Limb (tissue), 2 donors: ENCODE measurements around the gene SEZ6L2.
"Not testable (repeated sequence)": the region's sequence is repeated elsewhere in the genome, so short reads cannot be mapped to it uniquely, and the experiment has no call there.

Experiments
- DNase-seq, 2 donors: peaks; one replicate each; pipeline ENCODE4 v3.0.0-alpha.2; 2016; ENCODE audit errors: extremely low spot score in 2 of 2

SEZ6L2 gene

DNA sequence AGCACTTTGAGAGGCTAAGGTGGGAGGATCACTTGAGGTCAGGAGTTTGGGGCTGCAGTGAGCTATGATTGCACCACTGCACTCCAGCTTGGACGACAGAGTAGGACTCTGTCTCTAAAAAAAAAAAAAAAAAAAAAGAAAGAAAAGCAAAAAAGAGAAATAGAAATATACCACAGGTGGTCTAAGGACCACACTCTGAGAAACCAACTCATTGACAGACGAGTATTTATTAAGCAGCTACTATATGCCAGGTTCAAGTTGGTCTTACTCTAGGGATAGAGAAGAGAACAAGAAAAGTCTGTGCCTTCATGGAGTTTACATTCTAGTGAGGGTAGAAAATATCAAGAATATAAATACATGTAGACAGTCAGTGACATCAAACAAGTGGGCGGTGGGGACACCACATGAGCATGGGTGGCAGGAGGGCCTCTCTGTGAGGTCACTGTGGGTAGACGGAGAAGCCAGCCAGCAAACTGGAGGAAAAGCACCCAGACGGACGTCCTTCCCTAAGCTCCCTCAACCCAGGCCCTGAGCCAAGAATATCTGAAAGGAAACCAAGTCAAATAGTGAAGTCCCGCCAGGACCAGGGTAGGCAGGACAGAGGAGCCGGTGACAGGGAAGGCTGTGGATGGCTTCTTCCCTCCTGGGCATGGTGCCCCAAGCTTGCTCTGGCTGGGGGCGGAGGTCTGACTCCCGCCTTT is 41.1 kb downstream of the SEZ6L2 start:
- DNase-seq, result no peak

DNA sequence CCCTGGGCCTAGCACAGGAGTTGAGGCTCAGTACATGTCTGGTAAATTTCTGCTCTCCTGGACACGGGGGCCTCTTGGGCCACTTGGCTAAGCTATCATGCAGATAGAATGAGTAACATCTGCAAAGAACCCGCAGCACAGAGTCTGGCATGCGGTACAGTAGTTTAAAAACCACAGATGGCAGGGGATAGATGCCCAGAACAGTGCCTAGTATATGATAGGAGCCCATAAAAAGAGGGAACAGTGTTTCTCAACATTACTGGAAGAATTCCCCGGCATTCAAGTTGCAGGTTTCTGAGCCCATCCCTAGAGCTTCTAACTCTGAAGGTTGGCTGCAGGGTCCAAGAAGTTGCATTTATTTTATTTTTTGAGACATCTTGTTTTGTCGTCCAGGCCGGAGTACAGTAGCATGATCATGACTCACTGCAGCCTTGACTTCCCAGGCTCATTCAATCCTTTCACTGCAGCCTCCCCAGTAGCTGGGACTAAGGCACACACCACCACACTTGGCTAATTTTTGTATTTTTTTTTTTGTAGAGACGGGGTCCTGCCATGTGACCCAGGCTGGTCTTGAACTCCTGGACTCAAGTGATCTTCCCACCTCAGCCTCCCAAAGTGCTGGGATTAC is 42.1 kb downstream of the SEZ6L2 start:
- no peak for DNase-seq

DNA sequence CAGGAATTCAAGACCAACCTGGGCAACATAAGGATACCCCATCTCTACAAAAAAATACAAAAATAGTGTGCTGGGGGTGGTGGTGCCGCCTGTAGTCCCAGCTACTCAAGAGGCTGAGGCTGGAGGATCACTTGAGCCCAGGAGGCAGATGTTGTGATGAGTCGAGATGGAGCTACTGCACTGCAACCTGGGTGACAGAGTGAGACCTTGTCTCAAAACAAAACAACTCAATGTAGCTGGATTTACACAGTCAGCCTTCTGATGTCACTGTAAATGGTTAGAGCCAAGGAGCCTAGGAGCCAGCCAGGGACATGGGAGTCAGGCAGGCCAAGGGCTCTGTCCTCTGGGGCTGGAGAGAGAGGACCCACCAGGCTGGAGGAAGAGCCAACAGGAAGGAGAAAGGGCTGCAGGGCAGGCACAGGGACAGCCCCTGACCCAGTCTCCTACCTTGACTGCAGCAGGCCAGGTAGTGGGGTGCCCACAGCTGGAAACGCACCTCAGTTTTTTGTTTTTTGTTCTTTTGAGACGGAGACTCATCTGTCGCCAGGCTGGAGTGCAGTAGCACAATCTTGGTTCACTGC is 44.7 kb downstream of the SEZ6L2 start:
- no peak for DNase-seq

DNA sequence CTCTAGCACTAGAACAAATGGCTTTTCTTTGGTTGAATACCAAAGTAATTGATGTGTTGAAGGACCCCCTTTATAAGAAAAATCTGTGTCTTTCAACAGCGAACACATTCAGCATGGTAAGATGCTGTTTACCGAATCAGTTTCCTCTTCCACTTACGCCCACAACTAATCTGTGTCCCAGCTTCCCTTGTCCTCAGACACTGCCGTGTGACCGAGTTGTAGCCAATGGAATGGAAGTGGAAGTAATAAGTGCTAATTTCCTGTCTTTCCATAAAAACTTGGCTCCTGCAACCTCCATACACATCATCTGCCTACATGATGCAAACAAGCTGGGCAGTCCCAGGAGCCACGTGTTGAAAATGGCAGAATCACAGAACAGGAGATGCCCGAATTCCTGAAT is 46.7 kb downstream of the SEZ6L2 start:
- DNase-seq, result no peak

DNA sequence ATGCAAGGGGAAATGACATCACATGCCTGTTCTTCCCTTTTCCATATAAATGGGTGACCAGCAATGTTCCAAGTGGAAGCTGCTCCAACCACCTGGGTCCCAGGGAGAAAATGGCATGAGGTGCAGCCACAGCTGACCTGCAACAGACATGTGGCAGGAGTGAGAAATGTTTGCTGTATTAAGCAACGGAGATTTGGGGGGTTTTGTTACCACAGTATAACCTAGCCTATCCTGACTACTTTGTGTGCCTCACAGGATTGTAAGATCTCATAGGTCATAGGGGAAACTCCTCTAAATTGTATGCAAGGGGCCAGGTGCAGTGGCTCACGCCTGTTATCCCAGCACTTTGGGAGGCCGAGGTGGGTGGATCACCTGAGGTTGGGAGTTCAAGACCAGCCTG is 48.4 kb downstream of the SEZ6L2 start:
- no peak for DNase-seq

DNA sequence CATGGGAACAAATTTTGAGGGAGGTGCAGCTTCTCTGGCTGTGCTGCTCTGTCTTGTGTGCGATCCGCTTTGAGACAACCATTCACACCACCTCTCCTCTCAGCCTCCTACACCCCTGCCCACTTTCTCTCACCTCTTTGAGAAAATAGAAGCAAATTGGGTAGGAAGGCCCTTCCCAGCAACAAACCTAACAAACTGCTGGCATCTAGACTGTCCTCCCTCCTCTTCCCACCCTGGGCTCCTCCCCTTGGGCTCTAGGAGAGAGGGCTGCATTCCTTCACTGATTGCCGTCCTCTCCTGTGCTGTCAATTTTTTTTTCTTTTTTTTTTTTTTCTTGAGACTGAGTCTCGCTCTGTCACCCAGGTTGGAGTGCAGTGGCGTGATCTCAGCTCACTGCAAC is 49.8 kb downstream of the SEZ6L2 start:
- no peak for DNase-seq

DNA sequence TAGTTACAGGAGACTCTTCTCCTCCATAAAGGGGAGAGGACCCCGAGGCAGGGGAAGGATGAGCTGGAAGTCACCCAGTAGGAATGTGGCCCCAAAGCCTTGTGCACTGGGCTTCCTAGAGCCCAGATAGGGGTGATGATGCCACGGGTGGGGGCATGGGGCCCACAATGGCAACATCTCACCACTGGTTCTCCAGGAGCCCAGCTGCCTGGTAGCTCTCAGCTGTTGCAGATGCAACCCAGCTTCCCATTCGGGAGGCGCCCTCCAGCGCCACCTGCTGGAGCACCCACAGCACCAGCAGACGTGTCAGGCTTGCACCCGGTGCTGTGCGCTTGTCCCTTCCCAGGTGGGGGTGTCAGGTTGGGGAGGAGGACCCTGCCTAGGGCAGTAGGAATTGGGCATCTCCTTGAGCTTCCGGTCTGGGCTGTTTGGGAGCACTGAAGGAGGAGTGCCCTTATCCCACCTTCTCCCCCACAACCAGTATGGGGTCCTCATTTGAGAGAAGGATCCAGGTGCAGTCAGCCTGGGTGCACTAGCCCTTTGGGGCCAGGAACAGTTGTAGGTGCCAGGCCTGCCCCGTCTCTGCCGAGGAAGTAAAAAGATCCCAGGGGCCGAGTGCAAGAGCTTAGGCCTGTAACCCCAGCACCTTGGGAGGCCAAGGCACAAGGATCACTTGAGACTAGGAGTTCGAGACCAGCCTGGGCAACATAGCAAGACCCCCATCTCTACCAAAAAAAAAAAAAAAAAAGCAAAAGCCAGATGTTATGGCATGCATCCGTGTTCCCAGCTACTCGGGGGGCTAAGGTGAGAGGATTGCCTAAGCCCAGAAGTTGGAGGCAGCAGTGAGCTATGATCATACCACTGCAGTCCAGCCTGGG is 50.7 kb downstream of the SEZ6L2 start:
- DNase-seq, result peak in 1 of 2 donors; percentile 69

DNA sequence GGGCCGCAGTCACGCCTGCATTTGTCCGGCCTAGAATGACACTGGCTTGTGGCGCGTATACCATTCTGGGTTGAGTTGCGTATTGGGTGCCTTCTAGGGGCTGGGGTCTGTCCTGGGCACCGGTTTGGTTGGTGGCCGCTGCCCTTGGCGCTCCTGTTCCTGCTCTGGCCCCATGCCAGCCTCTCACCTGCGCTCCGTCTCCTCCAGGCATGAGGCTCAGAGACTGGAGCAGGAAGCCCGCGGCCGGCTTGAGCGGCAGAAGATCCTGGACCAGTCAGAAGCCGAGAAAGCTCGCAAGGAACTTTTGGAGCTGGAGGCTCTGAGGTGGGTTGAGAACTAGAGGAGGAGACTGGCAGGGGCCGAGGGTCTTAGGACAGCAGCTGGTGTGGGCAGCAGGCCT is 53.7 kb downstream of the SEZ6L2 start:
- no peak for DNase-seq

DNA sequence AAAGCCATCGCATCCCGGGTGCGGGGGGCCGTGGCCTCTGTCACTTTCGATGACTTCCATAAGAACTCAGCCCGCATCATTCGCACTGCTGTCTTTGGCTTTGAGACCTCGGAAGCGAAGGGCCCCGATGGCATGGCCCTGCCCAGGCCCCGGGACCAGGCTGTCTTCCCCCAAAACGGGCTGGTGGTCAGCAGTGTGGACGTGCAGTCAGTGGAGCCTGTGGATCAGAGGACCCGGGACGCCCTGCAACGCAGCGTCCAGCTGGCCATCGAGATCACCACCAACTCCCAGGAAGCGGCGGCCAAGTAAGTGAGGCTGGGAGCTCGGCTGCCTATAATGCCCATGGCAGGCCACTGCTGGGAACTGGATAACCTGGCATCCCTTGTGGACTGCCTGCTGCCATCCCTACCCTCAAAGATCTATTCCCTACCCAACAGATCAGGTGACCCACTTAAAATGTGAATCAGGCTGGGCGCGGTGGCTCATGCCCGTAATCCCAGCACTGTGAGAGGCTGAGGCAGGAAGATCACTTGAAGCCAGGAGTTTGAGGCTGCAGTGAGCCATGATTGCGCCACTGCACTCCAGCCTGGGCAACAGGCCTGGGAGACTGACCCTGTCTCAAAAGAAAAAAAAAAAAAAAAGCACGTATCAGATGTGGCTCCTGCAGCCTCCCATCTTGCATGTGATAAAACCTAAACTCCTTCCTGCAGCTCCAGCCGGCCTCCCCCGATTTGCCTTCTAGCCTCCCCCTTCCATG is 54.6 kb downstream of the SEZ6L2 start:
- DNase-seq, result no peak

DNA sequence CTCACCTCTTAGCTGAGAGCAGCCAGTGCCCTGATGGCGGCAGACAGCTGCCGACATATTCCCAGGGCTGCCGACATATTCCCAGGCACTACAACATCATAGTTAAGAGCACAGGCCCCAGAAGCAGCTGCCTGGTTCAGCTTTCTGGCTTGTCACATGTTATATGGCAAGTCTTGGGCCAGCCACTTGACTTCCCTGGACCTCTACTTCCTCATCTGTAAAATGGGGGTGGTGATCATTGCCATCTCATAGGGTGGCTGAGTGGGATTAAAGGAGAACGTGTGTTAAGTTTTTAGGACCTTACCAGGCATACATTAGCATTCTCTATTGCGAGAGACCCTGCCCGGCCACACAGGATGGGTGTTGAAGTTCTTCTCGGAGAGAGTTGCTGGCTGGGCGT is 55.4 kb downstream of the SEZ6L2 start:
- no peak for DNase-seq

DNA sequence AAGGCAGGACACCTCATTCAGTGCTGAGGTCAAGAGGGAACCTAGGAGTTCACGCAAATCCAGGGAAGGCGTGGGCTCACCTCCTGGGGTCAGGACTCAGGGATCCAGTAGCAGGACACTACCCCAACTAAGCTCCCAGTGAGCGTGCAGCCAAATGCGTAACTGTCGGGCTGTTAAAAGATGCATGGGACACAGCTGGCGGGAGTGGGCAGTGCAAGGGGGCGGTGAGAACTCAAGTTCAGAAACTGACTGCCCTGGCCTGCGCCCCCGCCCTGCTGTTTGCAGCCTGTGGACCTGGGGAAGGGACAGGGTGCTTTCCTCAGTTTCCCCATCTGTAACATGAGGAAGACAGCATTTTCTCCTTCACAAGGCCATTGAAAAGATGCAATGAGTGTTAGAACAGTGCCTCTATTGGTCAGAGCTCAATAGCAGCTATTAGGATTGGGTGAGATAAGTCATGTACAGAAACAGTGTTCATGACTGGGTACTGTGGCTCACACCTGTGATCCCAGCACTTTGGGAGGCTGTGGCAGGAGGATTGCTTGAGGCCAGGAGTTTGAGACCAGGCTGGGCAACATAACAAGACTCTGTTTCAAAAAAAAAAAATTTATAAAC is 56.5 kb downstream of the SEZ6L2 start:
- DNase-seq, result no peak

DNA sequence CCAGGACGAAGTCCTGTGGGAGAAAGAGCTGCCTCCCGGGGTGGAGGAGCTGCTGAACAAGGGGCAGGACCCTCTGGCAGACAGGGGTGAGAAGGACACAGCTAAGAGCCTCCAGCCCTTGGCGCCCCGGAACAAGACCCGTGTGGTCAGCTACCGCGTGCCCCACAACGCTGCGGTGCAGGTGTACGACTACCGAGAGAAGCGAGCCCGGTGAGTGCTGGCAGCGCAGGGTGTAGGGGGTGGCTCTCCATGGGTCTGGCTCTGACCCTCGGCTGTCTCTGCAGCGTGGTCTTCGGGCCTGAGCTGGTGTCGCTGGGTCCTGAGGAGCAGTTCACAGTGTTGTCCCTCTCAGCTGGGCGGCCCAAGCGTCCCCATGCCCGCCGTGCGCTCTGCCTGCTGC is 57.7 kb downstream of the SEZ6L2 start:
- no peak for DNase-seq

DNA sequence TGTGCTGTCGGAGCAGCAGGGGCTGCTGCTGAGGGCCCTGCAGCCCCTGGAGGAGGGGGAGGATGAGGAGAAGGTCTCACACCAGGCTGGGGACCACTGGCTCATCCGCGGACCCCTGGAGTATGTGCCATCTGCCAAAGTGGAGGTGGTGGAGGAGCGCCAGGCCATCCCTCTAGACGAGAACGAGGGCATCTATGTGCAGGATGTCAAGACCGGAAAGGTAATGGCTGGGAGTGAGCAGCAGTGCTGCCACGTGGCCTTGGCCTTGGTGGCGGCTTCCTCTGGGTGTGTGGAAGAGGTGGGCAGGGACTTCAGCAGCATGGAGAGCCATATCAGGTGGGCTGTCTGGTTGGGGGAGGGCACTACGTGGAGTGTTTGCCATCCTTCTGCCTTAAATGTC is 59.1 kb downstream of the SEZ6L2 start:
- no peak for DNase-seq

DNA sequence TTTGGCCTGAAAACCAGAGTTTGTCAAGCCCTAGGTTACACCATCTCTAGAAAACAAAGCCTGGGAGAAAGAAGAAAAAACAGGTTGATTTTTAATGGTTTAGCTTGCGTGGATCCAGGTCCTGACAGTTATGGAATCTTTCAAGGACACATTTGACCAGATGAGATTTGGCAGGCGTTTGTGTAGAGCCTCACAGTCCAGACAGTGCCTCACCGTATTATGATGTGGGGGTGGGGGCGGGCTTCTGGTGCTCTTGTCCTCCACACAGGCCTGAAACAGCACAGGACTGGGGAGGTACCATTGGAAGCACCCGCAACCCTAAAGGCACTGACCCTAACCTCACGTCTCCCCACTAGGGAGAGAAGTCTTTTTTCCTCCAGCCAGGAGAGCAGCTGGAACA is 59.5 kb downstream of the SEZ6L2 start:
- no peak for DNase-seq

DNA sequence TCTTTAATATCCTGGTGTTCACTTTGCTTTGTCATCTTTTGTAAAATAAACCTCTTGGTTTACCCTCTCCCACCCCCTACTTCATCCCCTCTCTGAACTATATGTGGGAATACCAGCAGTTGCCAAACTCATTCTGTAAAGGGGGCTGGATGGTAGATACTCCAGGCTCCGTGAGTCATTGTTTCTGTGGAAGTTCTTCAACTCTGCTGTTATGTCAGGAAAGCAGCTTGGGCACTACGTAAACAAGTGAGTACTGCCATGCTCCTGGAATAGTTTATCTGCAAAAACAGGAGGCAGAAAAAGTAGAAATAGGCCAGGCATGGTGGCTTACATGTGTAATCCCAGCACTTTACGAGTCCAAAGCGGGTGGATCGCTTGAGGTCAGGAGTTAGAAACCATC is 61.5 kb downstream of the SEZ6L2 start:
- DNase-seq, result no peak

DNA sequence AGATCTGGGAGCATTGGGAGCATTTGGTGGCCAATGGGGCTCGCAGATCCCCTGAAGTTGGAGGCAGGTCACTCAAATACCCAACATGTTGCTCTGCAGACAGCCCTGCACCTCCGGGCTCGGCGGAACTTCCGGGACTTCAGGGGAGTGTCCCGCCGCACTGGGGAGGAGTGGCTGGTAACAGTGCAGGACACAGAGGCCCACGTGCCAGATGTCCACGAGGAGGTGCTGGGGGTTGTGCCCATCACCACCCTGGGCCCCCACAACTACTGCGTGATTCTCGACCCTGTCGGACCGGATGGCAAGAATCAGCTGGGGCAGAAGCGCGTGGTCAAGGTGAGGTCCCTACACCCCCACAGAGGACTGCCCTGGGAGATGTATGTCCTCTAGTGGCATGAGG is 62.7 kb downstream of the SEZ6L2 start:
- DNase-seq, result no peak

DNA sequence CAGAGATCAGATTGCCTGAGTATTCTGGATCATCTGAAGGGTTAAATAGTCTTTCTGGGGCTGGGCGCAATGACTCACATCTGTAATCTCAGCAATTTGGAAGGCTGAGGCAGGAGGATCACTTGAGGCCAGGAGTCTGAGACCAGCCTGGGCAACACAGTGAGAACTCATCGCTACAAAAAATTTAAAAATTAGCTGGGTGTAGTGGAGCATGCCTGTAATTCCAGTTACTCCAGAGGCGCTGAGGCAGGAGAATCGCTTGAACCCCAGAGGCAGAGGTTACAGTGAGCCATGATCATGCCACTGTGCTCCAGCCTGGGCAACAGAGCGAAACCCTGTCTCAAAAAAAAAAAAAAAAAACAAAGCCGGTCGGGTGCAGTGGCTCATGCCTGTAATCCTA is 63.4 kb downstream of the SEZ6L2 start:
- no peak for DNase-seq

DNA sequence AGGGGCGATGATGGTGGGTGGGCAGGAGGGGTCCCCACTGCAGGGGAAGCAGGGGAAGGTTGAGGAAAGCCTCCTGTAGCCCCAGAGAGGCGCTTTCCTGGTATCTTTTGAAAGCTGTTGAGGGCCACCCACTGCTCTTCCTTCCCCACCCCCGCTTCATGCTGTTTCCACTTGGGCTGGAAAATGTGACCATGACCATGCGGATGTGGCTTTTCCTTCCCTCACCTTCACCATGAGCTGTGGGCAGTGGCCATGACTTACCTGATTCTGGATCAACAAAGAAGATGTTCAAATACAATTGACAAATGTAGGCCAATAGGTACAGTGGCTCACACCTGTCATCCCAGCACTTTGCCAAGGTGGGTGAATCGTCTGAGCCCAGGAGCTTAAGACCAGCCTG is 65.3 kb downstream of the SEZ6L2 start:
- DNase-seq, result no peak

DNA sequence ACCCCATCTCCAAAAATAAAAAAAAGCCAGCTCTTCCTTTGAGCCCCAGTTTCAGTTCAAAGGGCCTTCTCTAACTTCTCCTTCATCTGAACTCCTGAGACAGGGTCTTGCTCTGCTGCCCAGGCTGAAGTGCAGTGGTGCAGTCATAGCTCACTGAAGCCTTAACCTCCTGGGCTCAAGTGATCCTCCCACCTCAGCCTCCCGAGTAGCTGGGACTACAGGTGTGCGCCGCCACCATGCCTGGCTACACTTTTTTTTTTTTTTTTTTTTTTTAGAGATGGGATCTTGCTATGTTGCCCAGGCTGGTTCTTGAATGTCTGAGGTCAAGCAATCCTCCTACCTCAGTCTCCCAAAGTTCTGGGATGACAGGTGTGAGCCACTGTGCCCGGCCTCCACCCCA is 66.1 kb downstream of the SEZ6L2 start:
- not testable (repeated sequence) for DNase-seq

DNA sequence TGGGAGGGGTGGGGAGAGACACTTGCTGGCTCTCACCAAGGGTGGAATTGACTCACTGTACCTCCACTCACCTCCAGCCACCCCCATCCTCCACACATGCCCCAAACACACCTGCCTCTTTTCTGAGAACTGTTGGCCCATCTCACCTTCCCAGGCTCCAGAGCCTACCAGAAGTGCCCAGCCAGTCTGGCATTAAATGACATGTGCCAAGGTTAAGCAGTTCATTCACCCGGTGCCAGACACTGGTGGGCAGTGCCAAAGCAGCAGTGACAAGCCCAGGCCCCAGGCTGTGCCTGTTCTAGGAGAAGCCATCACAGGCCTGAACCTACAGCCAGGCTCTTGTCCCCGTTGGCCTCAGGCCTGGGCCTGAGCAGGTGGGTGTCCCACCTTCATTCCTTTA is 67.9 kb downstream of the SEZ6L2 start:
- no peak for DNase-seq

DNA sequence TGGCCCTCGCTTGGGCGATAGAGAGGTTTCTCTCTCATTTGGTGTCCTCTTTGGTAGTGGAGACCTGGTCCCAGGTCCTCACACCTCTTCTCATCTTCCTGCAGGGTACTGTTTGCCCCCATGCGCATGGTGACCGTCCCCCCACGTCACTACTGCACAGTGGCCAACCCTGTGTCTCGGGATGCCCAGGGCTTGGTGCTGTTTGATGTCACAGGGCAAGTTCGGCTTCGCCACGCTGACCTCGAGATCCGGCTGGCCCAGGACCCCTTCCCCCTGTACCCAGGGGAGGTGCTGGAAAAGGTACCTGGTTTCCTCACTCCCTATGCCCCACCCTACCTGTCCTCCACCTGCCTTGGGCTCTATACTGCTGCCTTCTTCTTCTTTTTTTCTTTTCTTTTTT is 68.6 kb downstream of the SEZ6L2 start:
- DNase-seq, result no peak
